Measurements from ENCODE around the gene FMO3. TPM values are rescaled to one million over a fixed set of nuclear protein-coding genes. Genes with fewer than 3 reads are reported as not detected.

The FMO3 gene
- total and polyA plus RNA-seq, 11 donors: 0.58 to 2.7 (median 1.5) TPM

GRCh38 chr1:171081763-171082201 lies 8.9 kb upstream of the FMO3 start:
- Histone ChIP-seq H3K9me3 (no peaks in the 10 kb centered on the region), H3K36me3 (no peaks in the 10 kb centered on the region), H3K4me1 (peaks cover 0 to 29% (median 9%) of the 10 kb centered on the region in 12 donors), H3K27me3 (no peaks in the 10 kb centered on the region), H3K27ac (peak overlapping the region in 10 of 12 donors; percentile 13 to 76 (median 51)), H3K4me3 (peak overlapping the region in 2 of 12 donors; percentile 4 to 15)
- ATAC-seq: no peak
- intact Hi-C loops (cut with DNase I): loop anchor here (1.0 to 10.0 kb wide), 14 partner anchors 103 to 236 kb away; partner anchors contain the start of genes FMO4 (in 5 of the 10) and FMO2 (in 4 of the 10)
- no peak for DNase-seq
- WGBS, 4 donors: 70 to 81% (median 75%) methylated on average over 7 of the region's 7 CpGs
- TF ChIP-seq, protein P1, sequence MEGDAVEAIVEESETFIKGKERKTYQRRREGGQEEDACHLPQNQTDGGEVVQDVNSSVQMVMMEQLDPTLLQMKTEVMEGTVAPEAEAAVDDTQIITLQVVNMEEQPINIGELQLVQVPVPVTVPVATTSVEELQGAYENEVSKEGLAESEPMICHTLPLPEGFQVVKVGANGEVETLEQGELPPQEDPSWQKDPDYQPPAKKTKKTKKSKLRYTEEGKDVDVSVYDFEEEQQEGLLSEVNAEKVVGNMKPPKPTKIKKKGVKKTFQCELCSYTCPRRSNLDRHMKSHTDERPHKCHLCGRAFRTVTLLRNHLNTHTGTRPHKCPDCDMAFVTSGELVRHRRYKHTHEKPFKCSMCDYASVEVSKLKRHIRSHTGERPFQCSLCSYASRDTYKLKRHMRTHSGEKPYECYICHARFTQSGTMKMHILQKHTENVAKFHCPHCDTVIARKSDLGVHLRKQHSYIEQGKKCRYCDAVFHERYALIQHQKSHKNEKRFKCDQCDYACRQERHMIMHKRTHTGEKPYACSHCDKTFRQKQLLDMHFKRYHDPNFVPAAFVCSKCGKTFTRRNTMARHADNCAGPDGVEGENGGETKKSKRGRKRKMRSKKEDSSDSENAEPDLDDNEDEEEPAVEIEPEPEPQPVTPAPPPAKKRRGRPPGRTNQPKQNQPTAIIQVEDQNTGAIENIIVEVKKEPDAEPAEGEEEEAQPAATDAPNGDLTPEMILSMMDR (IDR thresholded peaks at IDR 0.05): no peak
- TF ChIP-seq POLR2A (IDR thresholded peaks at IDR 0.05): no peak

DNA sequence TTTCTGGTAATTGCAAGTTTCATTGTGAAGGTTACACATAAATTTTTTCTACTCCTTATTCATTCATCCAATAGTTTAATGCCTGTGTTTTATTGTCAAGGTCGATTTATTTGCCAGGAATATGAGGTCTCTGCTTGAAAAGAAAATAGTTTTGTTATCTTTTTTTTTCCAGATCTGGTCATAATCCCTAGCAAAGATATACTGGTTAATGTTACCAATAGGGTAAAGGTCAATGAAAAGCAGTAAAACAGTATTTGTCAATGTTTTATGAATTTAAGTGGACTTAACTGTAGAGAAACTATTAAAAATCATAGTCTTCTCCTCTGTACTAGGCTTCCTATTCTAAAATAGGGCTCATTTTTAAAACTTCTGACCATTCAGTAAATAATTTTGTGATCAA lies 8.1 kb upstream of the FMO3 start:
- 78 to 89% (median 82%) methylated on average over 1 of the region's 1 CpG for WGBS, 4 donors
- no peak for TF ChIP-seq POLR2A (IDR thresholded peaks at IDR 0.05)
- TF ChIP-seq, protein P1 (IDR thresholded peaks at IDR 0.05): no peak
- H3K27me3 ChIP-seq: no peaks in the 10 kb centered on the region
- H3K27ac ChIP-seq: peak overlapping the region in 5 of 12 donors; percentile 46 to 58 (median 54)
- ATAC-seq (no peak), DNase-seq (no peak)
- no peak overlapping the region for H3K4me3 ChIP-seq
- no peaks in the 10 kb centered on the region for H3K9me3 ChIP-seq
- H3K4me1 ChIP-seq: peaks cover 0 to 29% (median 9%) of the 10 kb centered on the region in 12 donors
- no peaks in the 10 kb centered on the region for H3K36me3 ChIP-seq
- intact Hi-C loops (cut with DNase I): loop anchor here in 8 of 10 donors (1.0 to 10.0 kb wide), 8 partner anchors 102 to 235 kb away; partner anchors contain the start of genes FMO4 (in 5 of the 8) and FMO2 (in 4 of the 8)

DNA sequence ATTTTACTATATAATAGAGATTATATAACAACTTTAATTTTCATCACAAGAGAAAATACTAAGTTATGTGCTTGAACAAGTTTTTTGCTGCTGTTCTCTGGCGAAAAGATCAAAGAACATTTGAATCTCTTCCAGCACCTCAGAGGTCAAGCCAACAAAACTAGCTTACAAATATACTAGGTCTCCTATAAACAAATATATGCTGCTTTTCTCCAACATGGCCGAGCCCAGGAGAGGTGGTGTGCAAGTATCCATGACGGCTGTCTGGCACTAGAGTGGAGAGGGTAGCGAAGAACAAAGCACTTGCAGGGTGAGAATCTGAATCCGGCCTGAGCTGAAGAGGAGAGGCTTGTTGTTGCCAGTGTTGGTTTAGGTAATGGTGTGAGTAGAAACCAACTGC lies 7.5 kb upstream of the FMO3 start:
- 87 to 90% (median 89%) methylated on average over 5 of the region's 5 CpGs for WGBS, 4 donors
- H3K9me3 ChIP-seq: no peaks in the 10 kb centered on the region
- intact Hi-C loops (cut with DNase I): loop anchor here in 8 of 10 donors (1.0 to 10.0 kb wide), 8 partner anchors 102 to 234 kb away; partner anchors contain the start of genes FMO4 (in 5 of the 8) and FMO2 (in 4 of the 8)
- DNase-seq (no peak), ATAC-seq (no peak)
- H3K27ac ChIP-seq: peak overlapping the region in 1 of 12 donors; percentile 58
- no peak overlapping the region for H3K4me3 ChIP-seq
- no peaks in the 10 kb centered on the region for H3K36me3 ChIP-seq
- H3K27me3 ChIP-seq: no peaks in the 10 kb centered on the region
- peaks cover 0 to 29% (median 9%) of the 10 kb centered on the region in 12 donors for H3K4me1 ChIP-seq
- TF ChIP-seq, protein P1 (IDR thresholded peaks at IDR 0.05): no peak
- TF ChIP-seq POLR2A (IDR thresholded peaks at IDR 0.05): no peak

- H3K36me3 ChIP-seq: no peaks in the 10 kb centered on the region
- TF ChIP-seq POLR2A (IDR thresholded peaks at IDR 0.05): no peak
- TF ChIP-seq, protein P1 (IDR thresholded peaks at IDR 0.05): no peak
These were observed 6.6 kb upstream of the FMO3 start for GRCh38 chr1:171084091-171084490.

More at GRCh38 chr1:171084091-171084490, 6.6 kb upstream of the FMO3 start:
- no peak overlapping the region for H3K27ac ChIP-seq
- peaks cover 0 to 29% (median 9%) of the 10 kb centered on the region in 12 donors for H3K4me1 ChIP-seq
- DNase-seq (no peak), ATAC-seq (peak; percentile 86 to 98 (median 94))
- H3K9me3 ChIP-seq: no peaks in the 10 kb centered on the region
- intact Hi-C loops (cut with DNase I): loop anchor here in 8 of 10 donors (2.0 to 10.0 kb wide), 8 partner anchors 101 to 233 kb away; partner anchors contain the start of genes FMO4 (in 5 of the 8) and FMO2 (in 4 of the 8)
- no peaks in the 10 kb centered on the region for H3K27me3 ChIP-seq
- no peak overlapping the region for H3K4me3 ChIP-seq
